SK-N-MC (cell line): ENCODE results near the gene OGG1.

Experiments
- EZH2 ChIP-seq: fragments of 200-600 bp; sonication (generic); IDR thresholded peaks from one replicate; pipeline ENCODE4 v1.6.1; 2017; ENCODE audit warnings: antibody characterized with exemption
- FOXP2 ChIP-seq: optimal IDR thresholded peaks from 2 replicates; pipeline ENCODE3; 2011; ENCODE audit warnings: mild to moderate bottlenecking, moderate library complexity; ENCODE audit not compliant: insufficient read depth; ENCODE audit errors: extremely low read length, control extremely low read depth
- POLR2AphosphoS5 ChIP-seq: IDR thresholded peaks from 2 replicates; pipeline ENCODE4 v1.6.1; 2012; ENCODE audit warnings: mild to moderate bottlenecking, low read depth, low read length, borderline replicate concordance

GRCh38 chr3:9776896-9777693 is 27.3 kb downstream of the OGG1 start:
- no peak for TF ChIP-seq EZH2
- no peak for TF ChIP-seq POLR2AphosphoS5
- TF ChIP-seq FOXP2, result no peak
